GM19025 (cell line): ENCODE measurements around the gene GBF1.

Experiments used
- ATAC-seq: cut with Tn5 transposase; IDR thresholded peaks from one replicate; pipeline ENCODE4 v1.9.1; 2021; ENCODE audit warnings: mild to moderate bottlenecking, low read depth, moderate library complexity; ENCODE audit not compliant: unreplicated experiment

Gene GBF1

GRCh38 chr10:102262744-102263370 is 17.5 kb downstream of the GBF1 start:
- no peak for ATAC-seq

GRCh38 chr10:102264371-102264770 is 19.0 kb downstream of the GBF1 start:
- no peak for ATAC-seq

- no peak for ATAC-seq
Measured at GRCh38 chr10:102266670-102267069, 21.3 kb downstream of the GBF1 start.

GRCh38 chr10:102267748-102268147 is 22.4 kb downstream of the GBF1 start:
- ATAC-seq, result no peak

- no peak for ATAC-seq
Measured at GRCh38 chr10:102268375-102268888, 23.1 kb downstream of the GBF1 start.

- no peak for ATAC-seq
Measured at GRCh38 chr10:102269017-102269416, 23.7 kb downstream of the GBF1 start.

GRCh38 chr10:102274062-102274461 is 28.7 kb downstream of the GBF1 start:
- ATAC-seq, result no peak

GRCh38 chr10:102275343-102275742 is 30.0 kb downstream of the GBF1 start:
- ATAC-seq, result no peak

- ATAC-seq, result no peak
Measured at GRCh38 chr10:102279104-102279503, 33.8 kb downstream of the GBF1 start.

GRCh38 chr10:102280397-102281101 is 35.2 kb downstream of the GBF1 start:
- ATAC-seq, result no peak

GRCh38 chr10:102281102-102281487 is 35.8 kb downstream of the GBF1 start:
- ATAC-seq, result no peak

GRCh38 chr10:102283488-102283887 is 38.2 kb downstream of the GBF1 start:
- ATAC-seq, result no peak

- no peak for ATAC-seq
Measured at GRCh38 chr10:102283890-102284289, 38.6 kb downstream of the GBF1 start.

- ATAC-seq, result no peak
Measured at GRCh38 chr10:102284531-102284930, 39.2 kb downstream of the GBF1 start.

- no peak for ATAC-seq
Measured at GRCh38 chr10:102285133-102285532, 39.8 kb downstream of the GBF1 start.

GRCh38 chr10:102286216-102286615 is 40.9 kb downstream of the GBF1 start:
- ATAC-seq, result no peak

GRCh38 chr10:102287538-102287937 is 42.2 kb downstream of the GBF1 start:
- ATAC-seq, result no peak

GRCh38 chr10:102287991-102288390 is 42.7 kb downstream of the GBF1 start:
- ATAC-seq, result no peak

GRCh38 chr10:102289356-102289755 is 44.0 kb downstream of the GBF1 start:
- no peak for ATAC-seq

GRCh38 chr10:102289840-102290239 is 44.5 kb downstream of the GBF1 start:
- no peak for ATAC-seq

- no peak for ATAC-seq
Measured at GRCh38 chr10:102291221-102291905, 46.0 kb downstream of the GBF1 start.

- ATAC-seq, result no peak
Measured at GRCh38 chr10:102297101-102297500, 51.8 kb downstream of the GBF1 start.
